Choroid plexus epithelial cell (primary cell): ENCODE results near the gene TMEM107.

Source experiments
- DNase-seq: peaks from one replicate; pipeline ENCODE4 v3.0.0-alpha.2; 2010; ENCODE audit warnings: low read depth
- H3K4me3 ChIP-seq: 2 replicates; pipeline ENCODE4 v1.5.1; 2011; ENCODE audit warnings: low read depth, mild to moderate bottlenecking, control low read depth, low read length, moderate library complexity
- CTCF ChIP-seq: conservative IDR thresholded peaks from 2 replicates; pipeline ENCODE4 v1.5.1; 2011; ENCODE audit warnings: low read depth, mild to moderate bottlenecking, control low read depth, inconsistent platforms, low read length, moderate library complexity

Gene TMEM107

GRCh38 chr17:8187517-8188262, 11.5 kb upstream of the TMEM107 start:
- H3K4me3 ChIP-seq: peak overlapping the region; percentile 86
- DNase-seq: peak; percentile 100
- no peak for TF ChIP-seq CTCF

- peak; percentile 59 for TF ChIP-seq CTCF
- H3K4me3 ChIP-seq: peak overlapping the region; percentile 86
- peak; percentile 98 for DNase-seq
Observed at GRCh38 chr17:8186787-8187516, 10.8 kb upstream of the TMEM107 start.

- DNase-seq: no peak
Observed at GRCh38 chr17:8186446-8186786, 10.2 kb upstream of the TMEM107 start.

GRCh38 chr17:8185582-8186445, 9.6 kb upstream of the TMEM107 start:
- DNase-seq: peak; percentile 66

More at GRCh38 chr17:8186446-8186786, 10.2 kb upstream of the TMEM107 start:
- TF ChIP-seq CTCF: no peak
- H3K4me3 ChIP-seq: peak overlapping the region; percentile 86

GRCh38 chr17:8176998-8177731, 985 bp upstream of the TMEM107 start:
- H3K4me3 ChIP-seq: peak overlapping the region; percentile 77
- DNase-seq: no peak
- TF ChIP-seq CTCF: no peak

More at GRCh38 chr17:8185582-8186445, 9.6 kb upstream of the TMEM107 start:
- no peak for TF ChIP-seq CTCF
- H3K4me3 ChIP-seq: peak overlapping the region; percentile 86

GRCh38 chr17:8175795-8176196, 384 bp downstream of the TMEM107 start:
- DNase-seq: no peak
- H3K4me3 ChIP-seq: peak overlapping the region; percentile 77
- TF ChIP-seq CTCF: no peak
